H1 (cell line): ENCODE results near the gene BCAM.

Experiments used
- ATF2 ChIP-seq: IDR thresholded peaks from 2 replicates; pipeline ENCODE4 v1.6.1; 2012; ENCODE audit warnings: low read length, inconsistent platforms
- CEBPB ChIP-seq: IDR thresholded peaks from 2 replicates; pipeline ENCODE4 v1.6.1; 2012; ENCODE audit warnings: low read depth, low read length
- CHD2 ChIP-seq: IDR thresholded peaks from 2 replicates; pipeline ENCODE4 v1.6.1; 2012; ENCODE audit warnings: low read length, improper control_type of control experiment
- CTCF ChIP-seq, 3 experiments: IDR thresholded peaks; 1 replicate in 2 of 3; 2 replicates in 1 of 3; pipeline versions ENCODE4 v1.5.1 to v1.6.1; 2011; ENCODE audit warnings: low read length in 3 of 3, mild to moderate bottlenecking in 3 of 3, inconsistent platforms in 2 of 3, low read depth in 1 of 3, moderate library complexity in 1 of 3; ENCODE audit not compliant: insufficient read depth in 1 of 3; ENCODE audit errors: control extremely low read depth in 1 of 3
- EZH2 ChIP-seq: fragments of 200-600 bp; sonication (generic); IDR thresholded peaks from 2 replicates; pipeline ENCODE4 v1.7.1; 2012; ENCODE audit warnings: low read depth, mild to moderate bottlenecking, moderate library complexity, low read length, inconsistent platforms; ENCODE audit not compliant: severe bottlenecking
- GABPA ChIP-seq: IDR thresholded peaks from 2 replicates; pipeline ENCODE4 v1.6.1; 2011; ENCODE audit warnings: mild to moderate bottlenecking, low read length, moderate library complexity, borderline replicate concordance; ENCODE audit not compliant: insufficient read depth
- HDAC2 ChIP-seq, 2 experiments: fragments of 300-600 bp in 1 of 2; sonication (generic) in 1 of 2; IDR thresholded peaks; 2 replicates each; pipeline ENCODE4 v1.6.1; 2011 to 2012; ENCODE audit warnings: low read depth in 2 of 2, low read length in 2 of 2, mild to moderate bottlenecking in 2 of 2, moderate library complexity in 2 of 2, borderline replicate concordance in 1 of 2, inconsistent platforms in 1 of 2
- POLR2A ChIP-seq, 2 experiments: IDR thresholded peaks; 1 replicate in 1 of 2; 2 replicates in 1 of 2; pipeline ENCODE4 v1.6.1; 2011; ENCODE audit warnings: low read depth in 2 of 2, low read length in 2 of 2, mild to moderate bottlenecking in 2 of 2; ENCODE audit errors: control extremely low read depth in 1 of 2
- RAD21 ChIP-seq, 2 experiments: IDR thresholded peaks in 1 of 2; conservative IDR thresholded peaks in 1 of 2; 2 replicates each; pipeline ENCODE4 v1.6.1; 2011; ENCODE audit warnings: low read depth in 2 of 2, low read length in 2 of 2, improper control_type of control experiment in 1 of 2, inconsistent platforms in 1 of 2, mild to moderate bottlenecking in 1 of 2, moderate library complexity in 1 of 2
- TAF1 ChIP-seq: IDR thresholded peaks from 2 replicates; pipeline ENCODE4 v1.6.1; 2011; ENCODE audit warnings: mild to moderate bottlenecking, low read depth, low read length

- no peak for TF ChIP-seq CTCF (IDR thresholded peaks at IDR 0.05; ENCODE audit: control extremely low read depth in 1 of 3, insufficient read depth in 1 of 3, low read depth in 1 of 3, low read length in 3 of 3)
- TF ChIP-seq CHD2: no peak
- 0 out of 2 replicates have a peak, but pooled peaks have one; percentile 11 for TF ChIP-seq ATF2
- TF ChIP-seq RAD21 (IDR thresholded peaks at IDR 0.05 in 1 of 2, conservative IDR thresholded peaks at IDR 0.05 in 1 of 2; ENCODE audit: low read depth in 2 of 2, low read length in 2 of 2): no peak
- no peak for TF ChIP-seq POLR2A (IDR thresholded peaks at IDR 0.05; ENCODE audit: control extremely low read depth in 1 of 2, low read depth in 2 of 2, low read length in 2 of 2)
- no peak for TF ChIP-seq EZH2
- TF ChIP-seq GABPA: no peak
- no peak; a peak in 1 of 4 replicates for TF ChIP-seq HDAC2 (IDR thresholded peaks at IDR 0.05; ENCODE audit: borderline replicate concordance in 1 of 2, low read depth in 2 of 2, low read length in 2 of 2)
- 0 out of 2 replicates have a peak, but pooled peaks have one; percentile 11 for TF ChIP-seq TAF1
- TF ChIP-seq CEBPB: no peak
Observed at GRCh38 chr19:44848812-44849447, 40.0 kb downstream of the BCAM start.
